Bronchial epithelial cell (primary cell): ENCODE results near the gene SLC2A4RG. TPM values are rescaled to one million over a fixed set of nuclear protein-coding genes. Genes with fewer than 3 reads are reported as not detected.

Experiments used
- DNase-seq: peaks from one replicate; pipeline ENCODE4 v3.0.0-alpha.2; 2010; ENCODE audit warnings: low read depth
- FAIRE-seq: peaks from 2 replicates; lab custom pipeline; 2011; peaks lifted over from hg19 to GRCh38; lab: Jason Lieb, UNC
- H3K27me3 ChIP-seq: 2 replicates; pipeline ENCODE4 v1.5.1; 2011; ENCODE audit warnings: low read length; ENCODE audit not compliant: control insufficient read depth, insufficient read depth
- H3K36me3 ChIP-seq: 2 replicates; pipeline ENCODE4 v1.5.1; 2011; ENCODE audit warnings: low read length; ENCODE audit not compliant: control insufficient read depth, insufficient read depth
- H3K4me3 ChIP-seq: 2 replicates; pipeline ENCODE4 v1.5.1; 2011; ENCODE audit warnings: mild to moderate bottlenecking, low read depth, low read length, control low read depth
- total RNA-seq: library from RNA; depleted of rRNA; stranded (reverse); fragments of >200 nt; gene quantifications from 2 replicates; pipeline ENCODE4 v1.2.1, GENCODE V29; 2014
- TF ChIP-seq, protein P1 (sequence below): IDR thresholded peaks from 2 replicates; pipeline ENCODE4 v1.5.1; 2011; ENCODE audit warnings: mild to moderate bottlenecking, moderate library complexity, low read length, control low read depth, inconsistent platforms; ENCODE audit not compliant: insufficient read depth, severe bottlenecking

SLC2A4RG gene
- total RNA-seq, 1 donor from 2014 or later = 14.0 TPM

DNA sequence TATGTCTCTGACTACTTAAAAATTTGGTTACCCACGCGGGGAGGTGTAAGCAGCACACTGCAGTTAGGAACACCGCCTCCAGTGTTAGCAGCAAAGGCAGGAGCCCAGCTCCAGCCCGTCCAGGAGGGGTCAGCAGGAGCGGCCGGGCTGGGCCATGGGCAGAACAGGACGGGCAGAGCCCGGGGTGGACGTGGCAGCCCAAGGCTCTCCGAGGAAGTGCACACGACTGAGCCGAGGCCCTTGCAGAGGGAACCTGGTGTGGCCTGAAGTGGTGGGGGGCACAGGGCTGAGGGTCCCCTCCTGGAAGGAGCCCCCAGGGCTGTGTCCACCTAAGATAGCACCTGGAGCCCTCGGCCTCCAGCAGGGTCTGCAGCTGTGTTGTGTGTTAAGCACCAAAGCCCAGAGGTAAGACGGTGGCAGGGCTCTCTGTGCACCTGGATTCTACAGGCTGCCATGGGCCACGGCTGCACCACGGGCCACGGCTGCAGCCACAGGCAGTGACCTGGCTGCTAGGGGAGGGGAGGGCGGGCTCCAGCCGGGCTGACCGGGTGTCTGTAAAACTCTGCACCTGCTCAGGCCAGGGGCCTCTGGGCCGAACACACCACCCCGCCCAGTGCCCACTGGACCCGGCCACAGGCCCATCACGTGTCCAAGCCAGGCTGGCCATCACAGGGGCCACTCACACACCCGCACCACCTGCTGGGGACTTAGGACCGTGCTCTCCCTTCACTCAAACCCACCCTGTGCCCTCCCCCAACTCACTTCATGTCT lies 6.6 kb downstream of the SLC2A4RG start:
- TF ChIP-seq, protein P1, sequence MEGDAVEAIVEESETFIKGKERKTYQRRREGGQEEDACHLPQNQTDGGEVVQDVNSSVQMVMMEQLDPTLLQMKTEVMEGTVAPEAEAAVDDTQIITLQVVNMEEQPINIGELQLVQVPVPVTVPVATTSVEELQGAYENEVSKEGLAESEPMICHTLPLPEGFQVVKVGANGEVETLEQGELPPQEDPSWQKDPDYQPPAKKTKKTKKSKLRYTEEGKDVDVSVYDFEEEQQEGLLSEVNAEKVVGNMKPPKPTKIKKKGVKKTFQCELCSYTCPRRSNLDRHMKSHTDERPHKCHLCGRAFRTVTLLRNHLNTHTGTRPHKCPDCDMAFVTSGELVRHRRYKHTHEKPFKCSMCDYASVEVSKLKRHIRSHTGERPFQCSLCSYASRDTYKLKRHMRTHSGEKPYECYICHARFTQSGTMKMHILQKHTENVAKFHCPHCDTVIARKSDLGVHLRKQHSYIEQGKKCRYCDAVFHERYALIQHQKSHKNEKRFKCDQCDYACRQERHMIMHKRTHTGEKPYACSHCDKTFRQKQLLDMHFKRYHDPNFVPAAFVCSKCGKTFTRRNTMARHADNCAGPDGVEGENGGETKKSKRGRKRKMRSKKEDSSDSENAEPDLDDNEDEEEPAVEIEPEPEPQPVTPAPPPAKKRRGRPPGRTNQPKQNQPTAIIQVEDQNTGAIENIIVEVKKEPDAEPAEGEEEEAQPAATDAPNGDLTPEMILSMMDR = no peak
- FAIRE-seq = no peak
- Histone ChIP-seq H3K4me3 (no peak overlapping the region), H3K36me3 (peaks cover 18% of the 10 kb centered on the region), H3K27me3 (no peaks in the 10 kb centered on the region)
- DNase-seq = no peak

DNA sequence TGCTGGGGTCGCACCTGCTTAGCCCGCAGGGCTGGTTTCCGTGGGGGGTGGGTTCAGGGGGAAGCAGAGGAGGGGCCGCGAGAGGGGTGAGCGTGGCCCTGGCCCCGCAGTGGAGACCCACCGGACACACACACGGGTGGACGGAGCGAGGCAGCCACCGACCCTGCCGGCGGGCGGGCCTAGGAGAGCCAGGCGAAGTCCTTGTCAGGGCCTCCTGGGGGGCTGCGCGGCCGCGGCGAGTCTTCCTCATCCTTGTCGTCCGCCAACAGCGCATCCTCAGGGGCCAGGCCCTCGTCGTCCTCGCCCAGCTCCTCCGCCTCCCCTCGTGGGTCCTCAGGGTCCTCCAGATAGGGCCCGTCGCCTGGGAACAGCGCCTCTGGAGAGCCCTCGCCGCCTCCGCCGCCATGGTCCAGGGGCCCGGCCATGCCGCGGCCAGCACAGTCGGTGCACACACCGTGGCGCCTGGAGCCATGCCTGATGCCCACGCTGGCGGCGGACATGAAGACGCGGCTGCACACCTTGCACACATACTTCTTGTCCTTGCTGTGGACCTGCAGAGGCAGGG lies 7.3 kb downstream of the SLC2A4RG start:
- FAIRE-seq = no peak
- Histone ChIP-seq H3K27me3 (no peaks in the 10 kb centered on the region), H3K4me3 (no peak overlapping the region), H3K36me3 (peaks cover 15% of the 10 kb centered on the region)
- TF ChIP-seq, protein P1 = no peak
- no peak for DNase-seq

DNA sequence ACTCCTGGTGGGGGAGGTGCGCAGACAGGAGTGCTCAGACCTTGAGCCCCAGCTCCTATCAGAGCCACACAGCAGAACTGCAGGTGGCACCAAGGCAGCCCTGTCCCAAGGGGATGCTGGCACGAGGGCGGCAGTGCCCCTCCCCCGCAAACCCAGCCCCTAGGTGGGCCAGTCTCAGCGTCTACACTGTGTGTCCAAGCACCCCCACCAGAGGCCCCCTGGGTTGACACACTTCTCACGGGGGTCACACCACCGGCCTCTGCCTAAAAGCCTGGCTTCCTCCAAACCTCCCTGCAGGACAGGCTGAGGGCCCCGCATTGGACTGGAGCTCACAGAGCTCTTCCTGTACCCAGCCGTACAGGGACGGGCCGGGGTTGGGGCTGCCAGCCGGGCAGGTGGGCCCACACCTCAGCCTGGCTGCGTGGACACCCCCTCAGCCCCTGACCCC lies 8.1 kb downstream of the SLC2A4RG start:
- no peak for DNase-seq
- TF ChIP-seq, protein P1 = no peak
- Histone ChIP-seq H3K27me3 (no peaks in the 10 kb centered on the region), H3K4me3 (no peak overlapping the region), H3K36me3 (peaks cover 8% of the 10 kb centered on the region)
- no peak for FAIRE-seq

DNA sequence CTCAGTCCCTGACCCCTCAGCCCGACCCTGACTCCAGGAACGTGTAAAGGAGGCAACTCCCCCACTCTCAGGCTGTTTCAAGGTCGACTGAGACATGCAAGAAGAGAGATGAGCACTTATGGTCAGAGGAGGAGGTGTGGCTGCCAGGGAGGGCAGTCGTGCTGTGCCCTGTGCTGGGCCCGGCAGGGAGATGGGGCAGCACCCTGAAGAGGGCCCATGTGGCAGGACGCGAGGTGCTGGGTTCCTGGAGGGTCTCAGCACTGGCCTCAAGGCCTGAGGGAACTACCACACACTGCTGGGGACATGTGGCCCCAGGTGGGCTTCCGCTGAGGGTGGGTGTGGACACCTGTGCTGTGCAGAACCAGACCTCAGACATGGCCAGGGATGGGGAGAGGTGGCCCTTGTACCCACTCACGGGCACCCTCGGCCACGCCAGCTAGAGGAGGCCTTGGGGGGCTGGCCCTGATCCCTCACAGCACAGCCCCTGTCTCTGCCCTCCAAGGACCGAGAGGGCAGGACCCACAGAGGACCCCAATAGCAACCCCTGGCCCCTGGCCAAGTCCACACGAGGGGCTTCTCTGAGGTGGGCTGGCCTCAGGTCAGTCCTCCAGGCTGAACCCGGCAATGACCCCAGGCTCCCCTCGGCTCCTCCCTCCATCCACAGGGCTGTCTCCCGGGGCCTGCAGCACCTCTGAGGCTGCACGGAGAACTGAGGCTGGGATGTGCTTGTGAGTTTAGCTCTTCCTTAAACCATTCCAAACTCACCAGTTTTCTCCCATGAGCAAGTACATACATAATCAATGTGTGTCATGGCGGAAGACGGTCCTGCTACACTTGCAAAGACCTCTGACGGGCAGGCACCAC lies 8.7 kb downstream of the SLC2A4RG start:
- TF ChIP-seq, protein P1 = no peak
- FAIRE-seq (no peak), DNase-seq (no peak)
- Histone ChIP-seq H3K4me3 (no peak overlapping the region), H3K27me3 (no peaks in the 10 kb centered on the region), H3K36me3 (peaks cover 3% of the 10 kb centered on the region)

DNA sequence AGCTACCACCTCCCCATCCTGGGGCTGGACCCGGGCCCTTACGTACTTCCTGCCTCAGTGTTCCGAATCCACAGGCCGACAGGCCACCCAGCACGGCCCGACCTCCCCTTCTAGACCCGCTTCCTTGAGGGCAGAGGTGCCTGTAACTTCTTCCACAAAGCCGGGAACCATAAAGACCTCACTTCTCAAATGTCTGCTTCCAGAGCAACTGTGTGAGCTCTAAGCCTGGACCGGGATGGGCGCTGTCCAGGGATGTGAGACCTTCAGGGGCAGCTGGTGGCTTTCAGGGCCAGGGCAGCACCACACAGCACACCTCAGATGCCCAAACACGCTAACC lies 9.3 kb downstream of the SLC2A4RG start:
- Histone ChIP-seq H3K36me3 (no peaks in the 10 kb centered on the region), H3K27me3 (no peaks in the 10 kb centered on the region), H3K4me3 (no peak overlapping the region)
- no peak for DNase-seq
- no peak for FAIRE-seq
- TF ChIP-seq, protein P1 = no peak
